C4-2B (cell line): ENCODE data around the gene EVA1A.
A peak's percentile ranks its signal among the peaks of the same experiment; 100 is the strongest.

Source experiments
- H3K27ac ChIP-seq: fragments of 450-650 bp; 2 replicates; pipeline ENCODE4 v1.5.1; 2017
- ZFX ChIP-seq: fragments of 450-650 bp; IDR thresholded peaks from 2 replicates; pipeline ENCODE4 v1.6.1; 2017
- TF ChIP-seq, protein P1 (sequence below): fragments of 450-650 bp; conservative IDR thresholded peaks from 2 replicates; pipeline ENCODE4 v1.5.1; 2017; ENCODE audit warnings: mild to moderate bottlenecking

EVA1A gene

DNA sequence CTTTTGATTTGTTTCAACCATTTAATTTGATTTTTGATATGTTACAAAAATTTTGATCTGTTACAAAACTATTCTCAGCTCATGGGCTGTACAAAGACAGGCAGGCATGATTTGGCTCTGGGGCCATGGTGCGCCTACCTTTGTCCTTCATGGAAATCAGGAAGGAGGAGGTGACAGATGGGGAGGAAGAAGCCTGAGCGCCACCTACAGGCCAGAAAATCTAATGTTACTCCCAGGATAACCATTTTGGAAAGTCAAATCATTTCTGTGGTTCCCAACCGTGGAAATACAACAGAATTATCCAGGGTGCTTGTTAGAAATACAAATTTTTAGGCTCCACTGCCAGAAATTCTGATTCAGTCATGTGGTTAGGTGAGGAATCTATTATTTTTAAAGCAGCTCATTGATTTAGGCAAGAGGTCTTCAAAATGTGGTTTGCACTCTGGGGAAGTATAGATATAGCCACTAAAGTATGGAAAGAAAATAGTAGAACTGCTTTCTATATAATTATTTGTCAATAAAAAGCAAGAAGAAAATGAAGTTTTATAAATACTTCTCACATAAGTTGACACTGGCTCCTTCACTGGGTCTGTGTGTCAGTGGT, 93.9 kb downstream of the EVA1A start:
- H3K27ac ChIP-seq, result no peak overlapping the region
- TF ChIP-seq, protein P1, sequence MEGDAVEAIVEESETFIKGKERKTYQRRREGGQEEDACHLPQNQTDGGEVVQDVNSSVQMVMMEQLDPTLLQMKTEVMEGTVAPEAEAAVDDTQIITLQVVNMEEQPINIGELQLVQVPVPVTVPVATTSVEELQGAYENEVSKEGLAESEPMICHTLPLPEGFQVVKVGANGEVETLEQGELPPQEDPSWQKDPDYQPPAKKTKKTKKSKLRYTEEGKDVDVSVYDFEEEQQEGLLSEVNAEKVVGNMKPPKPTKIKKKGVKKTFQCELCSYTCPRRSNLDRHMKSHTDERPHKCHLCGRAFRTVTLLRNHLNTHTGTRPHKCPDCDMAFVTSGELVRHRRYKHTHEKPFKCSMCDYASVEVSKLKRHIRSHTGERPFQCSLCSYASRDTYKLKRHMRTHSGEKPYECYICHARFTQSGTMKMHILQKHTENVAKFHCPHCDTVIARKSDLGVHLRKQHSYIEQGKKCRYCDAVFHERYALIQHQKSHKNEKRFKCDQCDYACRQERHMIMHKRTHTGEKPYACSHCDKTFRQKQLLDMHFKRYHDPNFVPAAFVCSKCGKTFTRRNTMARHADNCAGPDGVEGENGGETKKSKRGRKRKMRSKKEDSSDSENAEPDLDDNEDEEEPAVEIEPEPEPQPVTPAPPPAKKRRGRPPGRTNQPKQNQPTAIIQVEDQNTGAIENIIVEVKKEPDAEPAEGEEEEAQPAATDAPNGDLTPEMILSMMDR, result peak; percentile 82
- TF ChIP-seq ZFX, result no peak

DNA sequence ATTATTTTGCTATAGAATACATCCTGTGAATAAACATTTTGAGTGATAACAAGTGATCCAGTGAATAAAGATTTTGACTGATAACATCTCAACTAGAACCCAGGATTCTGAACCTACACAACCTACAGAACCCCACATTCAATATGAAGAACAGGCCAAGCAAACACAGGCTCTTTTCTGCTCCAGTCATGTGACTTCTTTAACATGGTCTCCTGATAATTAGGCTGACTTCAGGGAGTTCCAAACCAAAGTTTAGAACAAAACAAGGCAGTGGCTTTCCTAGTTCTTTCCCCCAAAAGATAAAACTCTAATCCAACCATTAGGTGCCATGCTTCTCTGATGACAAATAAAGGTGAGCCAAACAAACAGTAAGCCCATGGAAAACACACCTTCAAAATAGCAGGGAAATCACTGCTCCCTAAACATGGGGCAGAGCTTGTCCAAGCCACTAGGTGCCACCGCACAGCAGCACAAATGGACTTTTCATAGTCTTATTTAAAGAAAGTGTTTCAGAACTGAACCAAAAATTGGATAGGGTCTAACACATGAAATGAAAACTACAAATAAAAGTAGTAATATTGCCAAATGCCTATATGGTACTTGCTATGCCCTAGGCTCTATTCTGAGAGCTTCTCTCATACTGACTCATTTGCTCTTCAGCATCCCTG, 95.3 kb downstream of the EVA1A start:
- H3K27ac ChIP-seq, result no peak overlapping the region
- TF ChIP-seq, protein P1, result no peak
- TF ChIP-seq ZFX, result no peak

DNA sequence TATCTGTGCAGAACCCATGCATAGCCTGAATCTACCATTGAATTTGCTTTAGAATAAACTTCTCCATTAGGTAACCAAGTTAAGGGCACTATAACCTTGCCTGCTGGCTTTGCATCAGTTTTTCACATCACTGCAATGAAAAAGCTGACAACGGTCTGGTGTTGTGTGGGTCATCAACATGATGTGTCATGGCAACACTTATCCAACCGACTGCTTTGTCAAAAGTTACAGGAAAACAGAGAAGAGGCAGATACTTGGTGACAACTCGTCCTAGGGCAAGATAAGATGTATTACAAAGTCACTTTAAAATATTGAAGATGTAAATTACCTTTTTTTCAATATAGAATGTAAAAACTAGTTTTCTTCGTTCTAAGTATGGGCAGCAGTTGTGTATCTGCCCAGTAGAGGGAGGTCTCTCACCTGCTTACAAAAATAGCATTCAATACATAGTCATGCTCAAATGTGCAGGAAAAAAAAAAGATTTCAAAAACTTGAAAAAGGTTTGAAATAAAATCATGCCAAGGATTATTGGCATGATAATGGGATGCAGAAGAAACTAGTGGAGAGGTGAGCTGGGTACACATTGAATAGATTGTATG, 96.3 kb downstream of the EVA1A start:
- TF ChIP-seq, protein P1, result peak; percentile 81
- TF ChIP-seq ZFX, result no peak
- H3K27ac ChIP-seq, result no peak overlapping the region

DNA sequence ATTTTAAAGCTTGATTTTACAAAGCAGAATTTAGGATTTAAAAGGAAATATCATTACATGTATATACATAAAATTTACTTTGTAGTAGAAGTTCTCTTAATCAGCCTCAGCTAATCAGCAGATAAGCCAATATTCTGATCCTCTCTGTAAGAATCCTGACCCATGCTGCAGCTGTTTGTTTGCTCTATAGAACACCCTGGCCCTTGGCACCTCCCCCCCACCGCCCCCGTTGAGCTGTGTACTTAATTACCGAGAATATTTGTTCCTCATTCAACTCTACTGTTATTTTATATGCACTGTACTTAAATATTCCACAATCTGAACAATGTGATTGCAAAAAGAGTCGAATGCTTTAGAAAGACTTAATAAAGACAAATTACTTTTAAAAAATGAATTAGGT, 98.0 kb downstream of the EVA1A start:
- no peak overlapping the region for H3K27ac ChIP-seq
- TF ChIP-seq, protein P1, result no peak
- no peak for TF ChIP-seq ZFX

DNA sequence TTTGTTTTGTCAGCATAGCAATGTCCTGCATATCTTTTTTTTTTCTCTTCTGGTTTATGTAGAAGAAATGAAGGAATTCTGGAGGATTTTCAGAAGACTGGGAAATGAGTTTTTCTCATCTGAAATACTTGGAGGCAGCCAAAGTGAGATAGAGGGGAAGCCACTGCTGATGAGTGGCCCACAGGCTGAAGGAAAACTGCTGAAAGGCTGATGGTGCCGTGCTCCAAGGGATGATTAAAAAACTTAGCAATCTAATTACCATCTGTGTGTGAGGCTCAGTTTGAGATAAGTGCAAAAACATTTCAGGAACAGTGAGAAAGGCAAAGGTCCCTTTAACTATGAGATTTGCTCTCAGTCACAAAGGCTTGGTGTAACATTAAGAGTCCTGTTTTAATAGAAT, 98.5 kb downstream of the EVA1A start:
- no peak for TF ChIP-seq ZFX
- TF ChIP-seq, protein P1, result no peak
- no peak overlapping the region for H3K27ac ChIP-seq

DNA sequence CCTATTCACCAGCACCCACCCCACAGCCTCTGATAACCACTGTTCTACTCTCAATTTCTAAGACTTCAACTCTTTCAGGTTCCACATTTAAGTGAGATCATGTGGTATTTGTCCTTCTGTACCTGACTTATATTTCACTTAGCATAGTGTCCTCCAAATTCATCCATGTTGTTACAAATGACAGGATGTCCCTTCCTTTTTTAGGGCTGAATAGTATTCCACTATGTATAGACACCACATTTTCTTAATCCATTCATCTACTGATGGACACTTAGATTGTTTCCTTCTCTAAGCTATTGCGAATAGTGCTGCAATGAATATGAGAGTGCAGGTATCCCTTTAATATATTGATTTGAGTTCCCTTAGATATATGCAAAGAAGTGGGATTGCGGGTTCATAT, 100.1 kb downstream of the EVA1A start:
- TF ChIP-seq ZFX, result no peak
- TF ChIP-seq, protein P1, result no peak
- no peak overlapping the region for H3K27ac ChIP-seq

DNA sequence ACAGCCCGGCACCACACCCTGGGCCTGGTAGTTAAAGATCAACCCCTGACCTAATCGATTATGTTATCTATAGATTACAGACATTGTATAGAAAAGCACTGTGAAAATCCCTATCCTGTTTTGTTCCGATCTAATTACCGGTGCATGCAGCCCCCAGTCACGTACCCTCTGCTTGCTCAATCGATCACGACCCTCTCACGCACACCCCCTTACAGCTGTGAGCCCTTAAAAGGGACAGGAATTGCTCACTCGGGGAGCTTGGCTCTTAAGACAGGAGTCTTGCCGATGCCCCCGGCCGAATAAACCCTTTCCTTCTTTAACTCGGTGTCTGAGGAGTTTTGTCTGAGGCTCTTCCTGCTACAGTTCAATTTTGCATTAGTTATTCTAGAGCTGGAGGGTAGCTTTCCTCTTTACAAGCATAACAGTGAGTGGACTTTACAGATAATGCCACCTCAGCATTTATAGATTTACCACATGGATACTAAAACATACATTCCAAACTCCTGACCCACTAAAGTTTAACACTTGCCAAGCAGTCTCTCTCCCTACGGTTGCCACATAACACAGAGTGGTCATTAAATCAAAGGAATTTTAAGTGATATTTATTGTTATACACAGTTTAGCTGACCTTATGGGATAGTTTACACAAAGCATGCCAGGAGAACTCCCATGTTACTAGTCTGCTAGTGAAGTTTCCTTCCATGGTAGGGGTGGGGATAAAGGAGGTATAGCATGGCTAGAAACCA, 101.0 kb downstream of the EVA1A start:
- TF ChIP-seq, protein P1, result no peak

More for the DNA sequence above, 101.0 kb downstream of the EVA1A start:
- H3K27ac ChIP-seq, result no peak overlapping the region
